Measurements from ENCODE around the gene CDC42.

DNA sequence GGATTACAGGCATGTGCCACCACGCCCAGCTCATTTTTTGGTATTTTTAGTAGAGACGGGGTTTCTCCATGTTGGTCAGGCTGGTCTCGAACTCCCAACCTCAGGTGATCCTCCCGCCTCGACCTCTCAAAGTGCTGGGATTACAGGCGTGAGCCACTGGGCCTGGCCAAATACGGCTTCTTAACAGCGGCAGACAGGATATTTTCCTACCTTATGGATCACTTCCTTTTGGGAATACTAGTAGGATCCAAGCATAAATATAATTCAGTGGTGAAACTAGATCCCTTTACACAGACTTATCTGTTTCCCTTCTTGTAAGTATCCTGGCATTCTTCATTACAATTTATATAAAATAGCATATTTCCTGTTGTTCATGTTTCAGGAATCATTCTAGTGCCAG lies 49.5 kb downstream of the CDC42 start:
- TF ChIP-seq, protein P1, sequence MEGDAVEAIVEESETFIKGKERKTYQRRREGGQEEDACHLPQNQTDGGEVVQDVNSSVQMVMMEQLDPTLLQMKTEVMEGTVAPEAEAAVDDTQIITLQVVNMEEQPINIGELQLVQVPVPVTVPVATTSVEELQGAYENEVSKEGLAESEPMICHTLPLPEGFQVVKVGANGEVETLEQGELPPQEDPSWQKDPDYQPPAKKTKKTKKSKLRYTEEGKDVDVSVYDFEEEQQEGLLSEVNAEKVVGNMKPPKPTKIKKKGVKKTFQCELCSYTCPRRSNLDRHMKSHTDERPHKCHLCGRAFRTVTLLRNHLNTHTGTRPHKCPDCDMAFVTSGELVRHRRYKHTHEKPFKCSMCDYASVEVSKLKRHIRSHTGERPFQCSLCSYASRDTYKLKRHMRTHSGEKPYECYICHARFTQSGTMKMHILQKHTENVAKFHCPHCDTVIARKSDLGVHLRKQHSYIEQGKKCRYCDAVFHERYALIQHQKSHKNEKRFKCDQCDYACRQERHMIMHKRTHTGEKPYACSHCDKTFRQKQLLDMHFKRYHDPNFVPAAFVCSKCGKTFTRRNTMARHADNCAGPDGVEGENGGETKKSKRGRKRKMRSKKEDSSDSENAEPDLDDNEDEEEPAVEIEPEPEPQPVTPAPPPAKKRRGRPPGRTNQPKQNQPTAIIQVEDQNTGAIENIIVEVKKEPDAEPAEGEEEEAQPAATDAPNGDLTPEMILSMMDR (IDR thresholded peaks at IDR 0.05) = no peak
- no peak for TF ChIP-seq POLR2A (IDR thresholded peaks at IDR 0.05)
- no peak for TF ChIP-seq EP300 (IDR thresholded peaks at IDR 0.05)
- TF ChIP-seq POLR2AphosphoS5 (IDR thresholded peaks at IDR 0.05) = no peak

Data from suprapubic skin (tissue), 4 donors.